Neural cell (in vitro differentiated cells): ENCODE data around the gene CRTC1.

ENCODE experiments used
- CTCF ChIP-seq: fragments of 450-650 bp; IDR thresholded peaks from 2 replicates; pipeline ENCODE4 v1.5.1; 2014; ENCODE audit warnings: antibody characterized with exemption, mild to moderate bottlenecking, moderate library complexity; ENCODE audit not compliant: poor library complexity, severe bottlenecking
- EP300 ChIP-seq: fragments of 450-650 bp; conservative IDR thresholded peaks from 2 replicates; pipeline ENCODE4 v1.6.1; 2014; ENCODE audit warnings: antibody characterized with exemption, mild to moderate bottlenecking, moderate library complexity; ENCODE audit not compliant: poor library complexity, severe bottlenecking
- EZH2 ChIP-seq: fragments of 200-600, 300-800 bp; shearing (Covaris generic), sonication (generic); IDR thresholded peaks from 2 replicates; pipeline ENCODE4 v1.6.1; 2014; ENCODE audit warnings: antibody characterized with exemption, low read length, borderline replicate concordance, mild to moderate bottlenecking; ENCODE audit not compliant: insufficient read depth, poor library complexity, severe bottlenecking
- MXI1 ChIP-seq: fragments of 450-650 bp; conservative IDR thresholded peaks from 2 replicates; pipeline ENCODE4 v1.6.1; 2014; ENCODE audit warnings: antibody characterized with exemption, mild to moderate bottlenecking; ENCODE audit not compliant: poor library complexity, severe bottlenecking
- POLR2AphosphoS5 ChIP-seq: IDR thresholded peaks from 2 replicates; pipeline ENCODE4 v1.6.1; 2012
- RAD21 ChIP-seq: fragments of 450-650 bp; conservative IDR thresholded peaks from 2 replicates; pipeline ENCODE4 v1.6.1; 2014; ENCODE audit warnings: antibody characterized with exemption, mild to moderate bottlenecking, moderate library complexity
- REST ChIP-seq: IDR thresholded peaks from 2 replicates; pipeline ENCODE4 v1.6.1; 2012; ENCODE audit warnings: borderline replicate concordance
- SMC3 ChIP-seq: fragments of 450-650 bp; conservative IDR thresholded peaks from 2 replicates; pipeline ENCODE4 v1.6.1; 2014; ENCODE audit warnings: antibody characterized with exemption, mild to moderate bottlenecking, moderate library complexity; ENCODE audit not compliant: poor library complexity
- TAF1 ChIP-seq: IDR thresholded peaks from 2 replicates; pipeline ENCODE4 v1.6.1; 2012; ENCODE audit warnings: low read depth

GRCh38 chr19:18768046-18768771, 84.7 kb downstream of the CRTC1 start:
- TF ChIP-seq EZH2 (no peak), POLR2AphosphoS5 (no peak), REST (no peak), CTCF (no peak), MXI1 (no peak), TAF1 (no peak), RAD21 (no peak), EP300 (no peak), SMC3 (no peak)
